Tibial nerve (tissue), 4 donors: ENCODE results near the gene KDM4D.

Experiments used
- CTCF ChIP-seq, 5 experiments: fragments of 200-600 bp in 3 of 5; fragments of 450-650 bp in 2 of 5; sonication (generic) in 3 of 5; IDR thresholded peaks; one replicate each; pipeline ENCODE4 v1.5.1; 2016 to 2019; ENCODE audit warnings: antibody characterized with exemption in 5 of 5, mild to moderate bottlenecking in 3 of 5, moderate library complexity in 2 of 5
- EP300 ChIP-seq, 2 donors: sonication (generic); formaldehyde crosslinking; IDR thresholded peaks; one replicate each; pipeline ENCODE4 v1.6.1; 2017; ENCODE audit warnings: antibody characterized with exemption in 2 of 2, mild to moderate bottlenecking in 1 of 2
- POLR2A ChIP-seq, 2 donors: fragments of 450-650 bp; IDR thresholded peaks; one replicate each; pipeline ENCODE4 v1.6.1; 2017; ENCODE audit warnings: antibody characterized with exemption in 2 of 2, mild to moderate bottlenecking in 2 of 2, moderate library complexity in 2 of 2

- no peak for TF ChIP-seq POLR2A (IDR thresholded peaks at IDR 0.05)
- no peak for TF ChIP-seq CTCF (IDR thresholded peaks at IDR 0.05)
- no peak for TF ChIP-seq EP300 (IDR thresholded peaks at IDR 0.05)
Measured at GRCh38 chr11:94993400-94993943, 20.0 kb downstream of the KDM4D start.
